Measurements from ENCODE around the gene OPA3.
"Not testable (repeated sequence)": the region's sequence is repeated elsewhere in the genome, so short reads cannot be mapped to it uniquely, and the experiment has no call there.

The OPA3 gene

GRCh38 chr19:45584332-45585157, at the start of gene OPA3:
Gene OPA3 (minus strand): TSS chr19:45584802. CDS start chr19:45584764, 38 bp downstream.
- DNase-seq (ENCODE audit: low read depth): peak; percentile 92

GRCh38 chr19:45632468-45633196, 48.0 kb upstream of the OPA3 start:
- DNase-seq (ENCODE audit: low read depth): no peak

- no peak for DNase-seq (ENCODE audit: low read depth)
Observed at GRCh38 chr19:45630463-45630862, 45.9 kb upstream of the OPA3 start.

GRCh38 chr19:45629704-45630103, 45.1 kb upstream of the OPA3 start:
- no peak for DNase-seq (ENCODE audit: low read depth)

GRCh38 chr19:45628219-45628618, 43.6 kb upstream of the OPA3 start:
- DNase-seq (ENCODE audit: low read depth): not testable (repeated sequence)

- no peak for DNase-seq (ENCODE audit: low read depth)
Observed at GRCh38 chr19:45623984-45624383, 39.4 kb upstream of the OPA3 start.

GRCh38 chr19:45621976-45622503, 37.4 kb upstream of the OPA3 start:
- DNase-seq (ENCODE audit: low read depth): no peak

- no peak for DNase-seq (ENCODE audit: low read depth)
Observed at GRCh38 chr19:45621389-45621788, 36.8 kb upstream of the OPA3 start.

GRCh38 chr19:45616704-45617017, 32.1 kb upstream of the OPA3 start:
- DNase-seq (ENCODE audit: low read depth): no peak

- DNase-seq (ENCODE audit: low read depth): peak; percentile 67
Observed at GRCh38 chr19:45615795-45616703, 31.4 kb upstream of the OPA3 start.

GRCh38 chr19:45615056-45615455, 30.5 kb upstream of the OPA3 start:
- not testable (repeated sequence) for DNase-seq (ENCODE audit: low read depth)

- no peak for DNase-seq (ENCODE audit: low read depth)
Observed at GRCh38 chr19:45613926-45614725, 29.5 kb upstream of the OPA3 start.

GRCh38 chr19:45608948-45609347, 24.3 kb upstream of the OPA3 start:
- DNase-seq (ENCODE audit: low read depth): no peak

- no peak for DNase-seq (ENCODE audit: low read depth)
Observed at GRCh38 chr19:45607071-45608029, 22.7 kb upstream of the OPA3 start.

GRCh38 chr19:45601524-45602374, 17.1 kb upstream of the OPA3 start, which contains the start of gene GPR4:
Gene GPR4 (minus strand): TSS chr19:45602212. CDS start chr19:45591866, 10,346 bp downstream.
- no peak for DNase-seq (ENCODE audit: low read depth)

- no peak for DNase-seq (ENCODE audit: low read depth)
Observed at GRCh38 chr19:45601115-45601514, 16.5 kb upstream of the OPA3 start.

GRCh38 chr19:45600340-45600885, 15.8 kb upstream of the OPA3 start:
- DNase-seq (ENCODE audit: low read depth): no peak

- no peak for DNase-seq (ENCODE audit: low read depth)
Observed at GRCh38 chr19:45599286-45599685, 14.7 kb upstream of the OPA3 start.
